PC-3 (cell line): ENCODE results near the gene CYGB. TPM values are rescaled to one million over a fixed set of nuclear protein-coding genes. Genes with fewer than 3 reads are reported as not detected.
"Not testable (repeated sequence)": the region's sequence is repeated elsewhere in the genome, so short reads cannot be mapped to it uniquely, and the experiment has no call there.

Experiments
- ATAC-seq: fragments of 200-7000 bp; cut with Tn5 transposase; 2 replicates; pipeline ENCODE4 v1.9.1; 2020; ENCODE audit warnings: mild to moderate bottlenecking, moderate library complexity
- BruUV-seq: library from RNA; stranded (reverse); fragments of 400-500 nt; replicated peaks from 2 replicates; lab custom pipeline; 2021; lab: Mats Ljungman, UMichigan
- CTCF ChIA-PET: fragments of 300-600 bp; sonication (Branson Sonifier 250); formaldehyde crosslinking; loops from one replicate; lab custom pipeline; 2022; ENCODE audit warnings: antibody characterized with exemption; lab: Charles Lee
- POLR2A ChIA-PET: fragments of 300-600 bp; sonication (Branson Sonifier 250); formaldehyde crosslinking; loops from one replicate; lab custom pipeline; 2022; ENCODE audit warnings: antibody characterized with exemption; ENCODE audit not compliant: unreplicated experiment; lab: Charles Lee
- DNase-seq: peaks from one replicate; pipeline ENCODE4 v3.0.0-alpha.2; 2015
- H2AFZ ChIP-seq: fragments of 300-600 bp; sonication (generic); 2 replicates; pipeline ENCODE4 v1.6.0; 2016; ENCODE audit warnings: antibody characterized with exemption, low read length
- H3F3A ChIP-seq: fragments of 300-600 bp; sonication (generic); one replicate; pipeline ENCODE4 v1.6.0; 2017; ENCODE audit warnings: antibody characterized with exemption, low read length, control low read depth, mild to moderate bottlenecking; ENCODE audit not compliant: unreplicated experiment
- H3K27ac ChIP-seq: fragments of 300-600 bp; sonication (generic); 2 replicates; pipeline ENCODE4 v1.5.1; 2016; ENCODE audit warnings: mild to moderate bottlenecking, low read length
- H3K27me3 ChIP-seq: fragments of 300-600 bp; sonication (generic); 2 replicates; pipeline ENCODE4 v1.6.1; 2016; ENCODE audit warnings: low read length, mixed read lengths
- H3K36me3 ChIP-seq: fragments of 300-600 bp; sonication (generic); 2 replicates; pipeline ENCODE4 v1.6.1; 2016; ENCODE audit warnings: low read depth, mixed run types, low read length, mixed read lengths
- H3K4me1 ChIP-seq: fragments of 300-600 bp; sonication (generic); 2 replicates; pipeline ENCODE4 v1.5.1; 2016; ENCODE audit warnings: low read length; ENCODE audit not compliant: insufficient read depth
- H3K4me2 ChIP-seq: fragments of 300-600 bp; sonication (generic); 2 replicates; pipeline ENCODE4 v1.6.0; 2016; ENCODE audit warnings: low read length
- H3K4me3 ChIP-seq: fragments of 300-600 bp; sonication (generic); 2 replicates; pipeline ENCODE4 v1.5.1; 2016; ENCODE audit warnings: mild to moderate bottlenecking, low read length, mixed read lengths
- H3K79me2 ChIP-seq: fragments of 300-600 bp; sonication (generic); 2 replicates; pipeline ENCODE4 v1.6.1; 2017; ENCODE audit warnings: low read length, mixed read lengths
- H3K9ac ChIP-seq: fragments of 300-600 bp; sonication (generic); 2 replicates; pipeline ENCODE4 v1.6.0; 2016; ENCODE audit warnings: mild to moderate bottlenecking, low read length
- H3K9me2 ChIP-seq: fragments of 300-600 bp; sonication (generic); replicated peaks from 2 replicates; pipeline ENCODE4 v1.6.1; 2016; ENCODE audit warnings: mixed run types, low read length, mixed read lengths
- H3K9me3 ChIP-seq: fragments of 300-600 bp; sonication (generic); 2 replicates; pipeline ENCODE4 v1.6.1; 2016; ENCODE audit warnings: low read length, mixed read lengths
- H4K20me1 ChIP-seq: fragments of 300-600 bp; sonication (generic); 2 replicates; pipeline ENCODE4 v1.6.1; 2016; ENCODE audit warnings: low read length, mixed read lengths
- CTCF ChIP-seq: fragments of 300-600 bp; sonication (generic); conservative IDR thresholded peaks from 2 replicates; pipeline ENCODE4 v1.5.1; 2017; ENCODE audit warnings: antibody characterized with exemption, low read depth, mild to moderate bottlenecking, low read length
- EZH2 ChIP-seq: fragments of 300-600 bp; sonication (generic); IDR thresholded peaks from one replicate; pipeline ENCODE4 v1.6.1; 2017; ENCODE audit warnings: antibody characterized with exemption, mild to moderate bottlenecking, low read length; ENCODE audit not compliant: unreplicated experiment
- EZH2phosphoT487 ChIP-seq: fragments of 300-600 bp; sonication (generic); IDR thresholded peaks from 2 replicates; pipeline ENCODE4 v1.6.1; 2018; ENCODE audit warnings: mild to moderate bottlenecking, antibody characterized with exemption, low read length, borderline replicate concordance
- intact Hi-C: fragments of 100-400 bp; cut with micrococcal nuclease; formaldehyde crosslinking; loops from 2 replicates; pipeline ENCODE4 v1.9.0; 2023
- total RNA-seq: library from RNA; depleted of rRNA; stranded (reverse); fragments of >200 nt; gene quantifications from 2 replicates; pipeline ENCODE4 v1.2.3, GENCODE V29; 2014

Gene CYGB
- total RNA-seq, 1 experiment from 2014 or later = 0.62 TPM

GRCh38 chr17:76534831-76535732, 2.4 kb downstream of the CYGB start:
- no peak overlapping the region for H3K27ac ChIP-seq
- no peaks in the 10 kb centered on the region for H3K36me3 ChIP-seq
- ATAC-seq (no peak), DNase-seq (no peak)
- TF ChIP-seq CTCF (no peak), EZH2 (no peak), EZH2phosphoT487 (no peak)
- no peak overlapping the region for H3K9ac ChIP-seq
- no peaks in the 10 kb centered on the region for H4K20me1 ChIP-seq
- H3K27me3 ChIP-seq = no peaks in the 10 kb centered on the region
- no peaks in the 10 kb centered on the region for H3K79me2 ChIP-seq
- H3K4me3 ChIP-seq = no peak overlapping the region
- no peaks in the 10 kb centered on the region for H3F3A ChIP-seq
- H3K9me3 ChIP-seq = no peaks in the 10 kb centered on the region
- peaks cover 11% of the 10 kb centered on the region for H3K4me1 ChIP-seq
- no peak overlapping the region for H3K4me2 ChIP-seq
- intact Hi-C loops = no loop called here
- H2AFZ ChIP-seq = no peak overlapping the region
- BruUV-seq = no TSS peak
- H3K9me2 ChIP-seq = no peaks in the 10 kb centered on the region
- ChIA-PET POLR2A (no interaction called here), CTCF (interaction anchor here (0.7 kb wide), 1 partner anchor 58 kb away, joined by 3 read pairs; no protein-coding TSS in a partner anchor)

- H3K4me2 ChIP-seq, H3K79me2 ChIP-seq, POLR2A ChIA-PET, H3K36me3 ChIP-seq, intact Hi-C loops, CTCF ChIA-PET, H3K9ac ChIP-seq, H3F3A ChIP-seq, H4K20me1 ChIP-seq, DNase-seq, H3K27me3 ChIP-seq, H3K27ac ChIP-seq, ATAC-seq, BruUV-seq, H3K9me3 ChIP-seq, H3K9me2 ChIP-seq, H3K4me3 ChIP-seq, H2AFZ ChIP-seq: not testable (repeated sequence)
- H3K4me1 ChIP-seq = peaks cover 23% of the 10 kb centered on the region
Observed at GRCh38 chr17:76533640-76534359, 3.7 kb downstream of the CYGB start.

- Histone ChIP-seq H3K79me2 (no peaks in the 10 kb centered on the region), H3K27me3 (no peaks in the 10 kb centered on the region), H2AFZ (no peak overlapping the region), H3K36me3 (no peaks in the 10 kb centered on the region), H3K9me3 (no peaks in the 10 kb centered on the region), H4K20me1 (no peaks in the 10 kb centered on the region), H3F3A (no peaks in the 10 kb centered on the region), H3K9me2 (no peaks in the 10 kb centered on the region), H3K4me3 (no peak overlapping the region), H3K9ac (no peak overlapping the region), H3K27ac (no peak overlapping the region), H3K4me1 (peaks cover 37% of the 10 kb centered on the region), H3K4me2 (no peak overlapping the region)
- peak; percentile 63 for DNase-seq
- intact Hi-C loops = no loop called here
- no peak for TF ChIP-seq EZH2
- no TSS peak for BruUV-seq
- no peak for ATAC-seq
- ChIA-PET CTCF (no interaction called here), POLR2A (interaction anchor here (0.6 kb wide), 1 partner anchor 53 kb away, joined by 7 read pairs; no protein-coding TSS in a partner anchor)
Observed at GRCh38 chr17:76532072-76532651, 5.3 kb downstream of the CYGB start.
